Measurements from ENCODE around the gene SYNM.

Gene SYNM

GRCh38 chr15:99125061-99125891 lies 20.4 kb downstream of the SYNM start:
- DNase-seq = no peak

- no peak for DNase-seq
Measured at GRCh38 chr15:99126131-99126588, 21.3 kb downstream of the SYNM start.

- no peak for DNase-seq
Measured at GRCh38 chr15:99126930-99127329, 22.1 kb downstream of the SYNM start.

GRCh38 chr15:99127773-99128172 lies 22.9 kb downstream of the SYNM start:
- no peak for DNase-seq

- DNase-seq = no peak
Measured at GRCh38 chr15:99128411-99128810, 23.5 kb downstream of the SYNM start.

- DNase-seq = no peak
Measured at GRCh38 chr15:99129644-99130043, 24.8 kb downstream of the SYNM start.

- no peak for DNase-seq
Measured at GRCh38 chr15:99130314-99130713, 25.4 kb downstream of the SYNM start.

- DNase-seq = no peak
Measured at GRCh38 chr15:99130765-99131440, 26.0 kb downstream of the SYNM start.

- DNase-seq = no peak
Measured at GRCh38 chr15:99131441-99132023, 26.7 kb downstream of the SYNM start.

- DNase-seq = no peak
Measured at GRCh38 chr15:99132122-99132521, 27.2 kb downstream of the SYNM start.

- no peak for DNase-seq
Measured at GRCh38 chr15:99132634-99133287, 27.9 kb downstream of the SYNM start.

- no peak for DNase-seq
Measured at GRCh38 chr15:99134317-99134821, 29.5 kb downstream of the SYNM start.

GRCh38 chr15:99135194-99135593 lies 30.3 kb downstream of the SYNM start:
- DNase-seq = no peak

GRCh38 chr15:99137111-99137546 lies 32.2 kb downstream of the SYNM start:
- DNase-seq = no peak

GRCh38 chr15:99137877-99138276 lies 33.0 kb downstream of the SYNM start:
- no peak for DNase-seq

- no peak for DNase-seq
Measured at GRCh38 chr15:99138491-99138982, 33.7 kb downstream of the SYNM start.

- DNase-seq = no peak
Measured at GRCh38 chr15:99139276-99139675, 34.4 kb downstream of the SYNM start.

GRCh38 chr15:99140590-99140989 lies 35.7 kb downstream of the SYNM start:
- no peak for DNase-seq

GRCh38 chr15:99141943-99142342 lies 37.1 kb downstream of the SYNM start:
- no peak for DNase-seq

- DNase-seq = no peak
Measured at GRCh38 chr15:99142562-99142961, 37.7 kb downstream of the SYNM start.

- no peak for DNase-seq
Measured at GRCh38 chr15:99143242-99143641, 38.4 kb downstream of the SYNM start.

GRCh38 chr15:99143655-99144610 lies 39.1 kb downstream of the SYNM start:
- no peak for DNase-seq
